Activated naive CD4-positive, alpha-beta T cell treated with anti-CD3 and anti-CD28 coated beads, Interleukin-2, amount 50 U/mL, for 72 hours (primary cell): ENCODE results near the gene CPPED1. TPM values are rescaled to one million over a fixed set of nuclear protein-coding genes. Genes with fewer than 3 reads are reported as not detected.

ENCODE experiments used
- ATAC-seq, 2 donors: fragments of 150-1000 bp; cut with Tn5 transposase; 2 replicates each; pipeline ENCODE4 v1.10.0; 2021; ENCODE audit warnings: mild to moderate bottlenecking in 2 of 2, moderate library complexity in 2 of 2
- DNase-seq, 2 donors: peaks; one replicate each; pipeline ENCODE4 v3.0.0; 2021 to 2022; ENCODE audit warnings: low spot score in 2 of 2
- H3K27ac Mint-ChIP-seq, 2 donors: one replicate each; pipeline ENCODE4 v1.8.0; 2022; ENCODE audit warnings: mild to moderate bottlenecking in 2 of 2, mixed read lengths in 2 of 2
- H3K36me3 Mint-ChIP-seq, 2 donors: one replicate each; pipeline ENCODE4 v1.8.0; 2022; ENCODE audit warnings: mixed read lengths in 2 of 2
- H3K9me3 Mint-ChIP-seq, 2 donors: one replicate each; pipeline ENCODE4 v1.8.0; 2022; ENCODE audit warnings: mixed read lengths in 2 of 2
- total RNA-seq, 2 donors: library from RNA; stranded (reverse); gene quantifications; one replicate each; pipeline ENCODE4 v1.2.3, GENCODE V29; 2022

The CPPED1 gene
- total RNA-seq, 2 donors from 2014 or later = 11.6 to 16.4 TPM

DNA sequence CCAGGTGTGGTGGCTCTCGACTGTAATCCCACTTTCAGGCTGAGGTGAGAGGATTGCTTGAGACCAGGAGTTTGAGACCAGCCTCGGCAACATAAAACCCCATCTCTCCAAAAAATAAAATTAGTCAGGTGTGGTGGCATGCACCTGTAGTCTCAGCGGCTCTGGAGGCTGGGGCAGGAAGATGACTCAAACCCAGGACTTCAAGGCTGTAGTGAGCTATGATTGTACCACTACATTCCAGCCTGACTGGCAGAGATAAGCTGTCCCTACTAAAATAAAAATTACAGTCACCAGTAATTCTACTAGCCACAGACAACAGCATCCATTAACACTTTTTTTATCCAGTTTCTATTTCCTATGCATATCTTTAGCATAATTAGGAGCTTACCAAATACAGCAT is 176.3 kb downstream of the CPPED1 start:
- ATAC-seq (peak; percentile 58 to 89), DNase-seq (no peak)
- H3K9me3 Mint-ChIP-seq = no peaks in the 10 kb centered on the region
- H3K36me3 Mint-ChIP-seq = no peaks in the 10 kb centered on the region
- peak overlapping the region in 1 of 2 donors; percentile 46 for H3K27ac Mint-ChIP-seq

DNA sequence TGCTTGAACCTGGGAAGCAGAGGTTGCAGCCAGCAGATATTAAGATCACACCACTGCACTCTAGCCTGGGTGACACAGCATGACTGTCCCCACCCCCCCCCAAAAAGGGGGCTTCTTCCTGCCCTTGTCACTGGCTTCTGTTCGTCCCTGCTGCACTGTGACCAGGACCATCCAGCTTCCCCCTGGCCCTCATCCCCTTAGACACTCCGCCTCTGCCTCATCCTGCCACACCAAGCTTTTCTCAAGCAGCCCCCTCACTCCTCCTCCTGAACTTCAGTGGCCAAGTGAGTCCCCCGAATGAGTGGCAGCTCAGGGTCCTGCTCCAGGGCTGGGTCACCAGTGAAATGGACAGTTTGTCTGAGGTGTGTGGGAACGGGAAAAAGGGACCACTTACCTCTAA is 177.3 kb downstream of the CPPED1 start:
- no peak for DNase-seq
- Mint-ChIP-seq H3K9me3 (peaks cover 0 to 2% of the 10 kb centered on the region in 2 donors), H3K27ac (no peak overlapping the region), H3K36me3 (no peaks in the 10 kb centered on the region)
- ATAC-seq = no peak

DNA sequence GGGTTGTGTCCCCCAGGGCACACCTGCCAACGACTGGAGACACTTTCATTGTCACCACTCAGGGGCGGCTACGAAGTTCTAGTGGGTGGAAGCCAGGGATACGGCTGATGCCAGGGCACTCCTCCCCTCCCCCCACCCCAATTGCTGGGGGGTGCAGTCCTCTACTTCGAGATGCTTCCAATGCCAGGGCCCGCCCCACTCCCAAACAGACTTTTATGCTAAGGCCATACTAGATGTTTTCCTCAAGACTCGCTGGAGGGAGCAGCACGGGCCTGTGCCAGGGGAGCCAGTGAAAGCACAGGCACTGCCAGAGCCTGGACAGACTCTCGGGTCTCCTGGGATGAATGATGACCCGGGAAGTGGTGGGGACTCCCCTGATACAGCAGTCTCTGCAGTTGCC is 178.0 kb downstream of the CPPED1 start:
- no peak for ATAC-seq
- H3K36me3 Mint-ChIP-seq = no peaks in the 10 kb centered on the region

DNA sequence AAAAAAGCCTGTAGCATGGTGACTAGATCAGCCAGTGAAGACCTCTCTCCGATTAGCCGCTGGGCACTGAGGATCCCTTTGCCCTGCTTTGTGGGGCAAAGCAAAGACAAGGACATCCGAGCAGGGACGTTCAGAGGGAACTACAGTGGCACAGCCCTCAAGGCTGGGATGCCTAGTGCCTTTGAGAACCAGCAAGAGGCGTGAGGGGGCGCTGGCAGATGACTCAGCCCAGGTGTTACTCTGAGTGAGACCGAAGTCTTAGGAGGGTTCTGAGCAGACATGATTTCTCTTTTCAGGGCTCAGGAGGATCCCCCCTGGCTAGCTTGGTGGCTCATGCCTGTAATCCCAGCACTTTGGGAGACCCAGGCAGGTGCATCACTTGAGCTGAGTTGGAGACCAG is 178.6 kb downstream of the CPPED1 start:
- Mint-ChIP-seq H3K9me3 (peaks cover 0 to 5% of the 10 kb centered on the region in 2 donors), H3K27ac (peak overlapping the region in 1 of 2 donors; percentile 44), H3K36me3 (no peaks in the 10 kb centered on the region)
- ATAC-seq = peak; percentile 52 to 63
- DNase-seq = peak in 1 of 2 donors; percentile 12

More for the DNA sequence above, 178.0 kb downstream of the CPPED1 start:
- DNase-seq = no peak
- Mint-ChIP-seq H3K27ac (no peak overlapping the region), H3K9me3 (peaks cover 0 to 5% of the 10 kb centered on the region in 2 donors)

DNA sequence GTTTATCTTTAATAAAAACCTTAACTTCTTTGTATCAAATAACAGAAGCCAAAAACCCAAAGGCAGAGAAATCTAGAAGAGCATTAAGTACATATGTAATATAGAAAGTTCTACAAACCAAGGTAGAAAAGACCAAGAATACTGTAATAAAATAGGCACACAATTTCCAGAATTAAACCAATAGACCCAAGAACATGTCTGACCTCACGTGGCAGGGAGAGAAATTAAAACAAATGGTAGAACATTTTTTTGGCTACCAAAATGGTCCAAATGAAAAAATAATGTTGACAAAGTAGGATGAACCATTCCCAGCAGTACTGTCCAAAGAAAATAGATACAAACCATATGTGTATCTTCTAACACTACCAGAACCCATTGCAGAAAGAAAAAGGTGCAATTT is 183.5 kb downstream of the CPPED1 start:
- DNase-seq = no peak
- no peak for ATAC-seq
- peaks cover 0 to 5% of the 10 kb centered on the region in 2 donors for H3K9me3 Mint-ChIP-seq
- H3K27ac Mint-ChIP-seq = peak overlapping the region in 1 of 2 donors; percentile 58
- H3K36me3 Mint-ChIP-seq = no peaks in the 10 kb centered on the region

DNA sequence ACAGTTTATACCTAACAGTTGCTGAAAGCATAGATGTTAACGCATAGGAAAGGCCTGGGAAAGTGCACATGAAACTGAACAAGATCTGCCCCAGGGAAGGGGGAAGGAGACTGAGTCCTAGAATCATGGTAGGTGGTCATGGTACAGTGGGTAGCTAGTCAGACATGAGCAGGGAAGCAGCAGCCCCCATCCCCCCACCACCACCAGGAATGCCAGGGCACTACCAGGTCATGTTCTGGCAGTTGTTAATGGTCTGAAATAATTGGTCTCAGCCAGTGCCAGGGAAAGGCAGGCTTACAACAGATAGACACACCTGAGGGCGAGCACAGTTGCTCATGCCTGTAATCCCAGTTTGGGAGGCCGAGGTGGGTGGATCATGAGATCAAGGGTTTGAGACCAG is 185.2 kb downstream of the CPPED1 start:
- DNase-seq (no peak), ATAC-seq (no peak)
- Mint-ChIP-seq H3K36me3 (no peaks in the 10 kb centered on the region), H3K27ac (peak overlapping the region in 1 of 2 donors; percentile 49), H3K9me3 (peaks cover 0 to 5% of the 10 kb centered on the region in 2 donors)

DNA sequence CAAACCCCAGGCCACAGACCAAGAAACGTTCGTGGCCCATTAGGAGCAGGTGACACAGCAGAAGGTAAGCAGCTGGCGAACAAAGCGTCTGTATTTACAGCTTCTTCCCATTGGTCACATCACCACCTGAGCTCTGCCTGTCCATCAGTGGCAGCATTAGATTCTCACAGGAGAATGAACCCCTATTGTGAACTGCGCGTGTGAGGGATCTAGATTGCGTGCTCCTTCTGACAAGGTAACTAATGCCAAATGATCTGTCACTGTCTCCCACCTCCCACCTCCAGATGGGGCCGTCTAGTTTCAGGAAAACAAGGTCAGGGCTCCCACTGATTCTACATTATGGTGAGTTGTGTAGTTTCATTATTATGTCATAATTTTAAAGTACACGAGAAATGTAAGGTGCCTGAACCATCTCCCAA is 186.3 kb downstream of the CPPED1 start:
- peaks cover 3 to 5% of the 10 kb centered on the region in 2 donors for H3K9me3 Mint-ChIP-seq
- ATAC-seq = peak; percentile 5 to 40
- H3K27ac Mint-ChIP-seq = peak overlapping the region; percentile 5 to 49
- peak in 1 of 2 donors; percentile 17 for DNase-seq
- no peaks in the 10 kb centered on the region for H3K36me3 Mint-ChIP-seq

DNA sequence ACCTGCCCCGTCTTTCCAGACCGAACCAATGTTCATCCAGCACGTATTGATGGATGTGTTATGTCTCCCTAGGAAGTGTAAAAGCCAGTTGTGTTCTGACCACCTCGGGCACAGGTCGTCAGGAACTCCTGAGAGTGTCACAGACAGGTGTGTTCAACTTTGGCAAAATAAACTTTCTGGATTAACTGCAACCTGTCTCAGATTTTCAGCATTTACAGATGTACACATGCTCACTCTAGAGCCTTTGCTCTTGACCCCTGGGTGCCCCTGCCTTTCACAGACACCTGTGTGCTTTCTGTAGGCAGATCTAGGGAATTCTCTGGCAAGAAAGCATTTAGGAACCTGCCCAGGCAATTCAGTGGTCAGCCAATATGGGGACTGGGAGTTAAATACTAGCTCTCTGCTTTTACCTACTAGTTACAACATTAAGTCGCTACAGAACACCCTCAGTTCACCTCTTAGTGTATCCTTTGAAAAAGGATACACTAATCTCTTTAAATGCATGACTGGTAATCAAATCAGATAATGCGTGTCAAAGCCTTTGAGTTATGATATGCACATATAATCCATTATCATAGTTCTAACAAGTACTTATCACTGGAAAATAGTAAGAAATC is 188.9 kb downstream of the CPPED1 start:
- Mint-ChIP-seq H3K9me3 (peaks cover 3 to 4% of the 10 kb centered on the region in 2 donors), H3K36me3 (no peaks in the 10 kb centered on the region), H3K27ac (peak overlapping the region in 1 of 2 donors; percentile 93)
- ATAC-seq = no peak
- DNase-seq = no peak

DNA sequence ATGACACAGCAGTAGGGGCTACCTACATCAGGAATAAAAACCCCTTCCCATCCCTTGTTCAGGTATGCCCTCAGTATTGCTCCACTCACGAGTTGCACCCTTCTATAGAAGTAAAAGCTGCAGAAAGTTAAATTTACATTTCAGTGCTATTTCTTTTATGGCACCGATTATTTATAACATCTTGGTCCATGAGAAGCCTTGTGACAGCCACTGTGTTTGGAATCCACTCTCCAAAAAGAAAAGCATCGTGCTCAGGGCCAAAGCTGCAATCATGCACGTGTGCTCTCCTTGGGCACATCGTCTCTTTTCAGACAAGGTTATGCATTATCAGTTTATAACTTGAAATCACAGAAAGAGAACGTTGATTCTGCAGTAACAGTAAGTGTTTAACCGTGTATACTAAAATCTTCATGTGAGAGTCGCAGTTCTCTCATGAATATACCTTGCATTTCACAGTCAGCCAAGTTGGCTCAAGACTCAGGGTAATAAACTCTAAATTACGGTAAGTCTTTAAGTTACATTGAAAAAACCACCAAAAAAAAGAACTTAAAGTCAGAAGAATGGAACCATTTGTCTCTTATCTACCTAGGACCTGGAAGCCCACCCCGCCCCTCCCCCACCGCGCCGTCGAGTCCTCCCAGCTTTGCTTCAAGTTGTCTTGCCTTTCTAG is 189.6 kb downstream of the CPPED1 start:
- H3K27ac Mint-ChIP-seq = peak overlapping the region; percentile 18 to 93
- no peaks in the 10 kb centered on the region for H3K36me3 Mint-ChIP-seq
- DNase-seq = no peak
- no peak for ATAC-seq
- H3K9me3 Mint-ChIP-seq = peaks cover 3 to 4% of the 10 kb centered on the region in 2 donors

DNA sequence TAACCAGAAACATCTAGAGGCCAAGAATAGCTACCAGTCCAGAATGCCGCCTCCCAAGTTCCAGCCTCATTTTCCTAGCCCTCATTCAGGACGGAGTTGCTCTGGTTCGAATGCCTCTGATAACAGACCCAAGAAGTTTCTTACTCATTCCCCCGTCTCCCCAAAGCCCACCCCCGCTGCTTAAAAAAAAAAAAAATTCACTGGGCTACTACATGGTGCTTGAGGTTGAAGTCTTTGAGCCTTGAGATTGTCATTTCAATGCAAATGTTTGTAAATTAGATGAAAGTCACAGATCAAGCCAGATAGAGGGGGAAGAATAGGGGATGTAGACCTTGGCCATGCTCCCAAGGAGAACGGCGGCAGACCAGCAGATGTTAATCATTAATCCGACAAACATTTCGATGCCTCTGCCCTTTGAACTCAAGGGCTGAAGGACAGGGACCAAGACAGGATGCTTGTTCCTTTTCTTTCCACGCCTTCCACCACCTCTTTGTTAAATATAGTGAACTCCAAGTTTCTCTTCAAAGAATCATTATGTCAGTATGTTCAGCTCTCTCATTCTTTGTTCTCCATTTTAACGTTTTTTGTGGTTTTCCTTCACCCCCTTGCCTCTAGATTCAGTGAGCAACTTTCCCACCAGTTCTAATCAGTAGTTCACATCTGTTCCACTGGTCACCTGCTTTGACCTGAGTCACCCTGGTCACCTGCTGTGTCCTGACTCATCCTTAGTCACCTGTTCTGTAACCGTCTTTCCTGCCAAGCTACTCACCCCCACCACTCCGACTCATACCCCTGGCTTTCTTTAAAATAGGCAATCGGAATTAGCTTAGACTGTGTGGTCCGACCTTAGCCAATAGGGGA is 190.3 kb downstream of the CPPED1 start:
- ATAC-seq (peak; percentile 84 to 88), DNase-seq (peak; percentile 53 to 84)
- H3K36me3 Mint-ChIP-seq = no peaks in the 10 kb centered on the region
- peaks cover 3 to 4% of the 10 kb centered on the region in 2 donors for H3K9me3 Mint-ChIP-seq
- H3K27ac Mint-ChIP-seq = peak overlapping the region; percentile 18 to 93

DNA sequence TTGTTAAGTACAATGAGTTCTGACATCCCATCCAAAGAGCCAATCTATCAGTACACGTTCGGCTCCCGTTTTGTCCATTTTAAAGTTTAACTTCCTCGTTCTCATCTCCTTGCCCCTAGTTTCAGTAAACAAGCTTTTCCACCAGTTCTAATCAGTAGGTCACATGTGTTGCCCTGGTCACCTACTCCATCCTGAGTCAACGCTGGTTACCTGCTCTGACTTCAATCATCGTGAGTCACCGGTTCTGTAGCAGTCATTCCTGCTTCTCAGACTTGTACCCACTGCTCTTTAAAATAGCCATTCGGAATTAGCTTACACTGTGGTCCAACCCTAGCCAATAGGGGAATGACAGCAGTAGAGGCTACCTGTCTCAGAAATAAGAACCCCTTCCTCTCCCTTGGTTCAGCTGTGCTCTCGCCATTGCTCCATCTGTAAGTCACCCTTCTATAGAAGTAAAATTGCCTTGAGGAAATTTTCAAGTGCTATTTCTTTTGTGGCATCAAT is 191.0 kb downstream of the CPPED1 start:
- DNase-seq (peak; percentile 18 to 60), ATAC-seq (peak; percentile 47 to 77)
- H3K36me3 Mint-ChIP-seq = peaks cover 6% of the 10 kb centered on the region in 2 donors
- H3K9me3 Mint-ChIP-seq = peaks cover 4 to 8% of the 10 kb centered on the region in 2 donors
- H3K27ac Mint-ChIP-seq = peak overlapping the region; percentile 18 to 93

DNA sequence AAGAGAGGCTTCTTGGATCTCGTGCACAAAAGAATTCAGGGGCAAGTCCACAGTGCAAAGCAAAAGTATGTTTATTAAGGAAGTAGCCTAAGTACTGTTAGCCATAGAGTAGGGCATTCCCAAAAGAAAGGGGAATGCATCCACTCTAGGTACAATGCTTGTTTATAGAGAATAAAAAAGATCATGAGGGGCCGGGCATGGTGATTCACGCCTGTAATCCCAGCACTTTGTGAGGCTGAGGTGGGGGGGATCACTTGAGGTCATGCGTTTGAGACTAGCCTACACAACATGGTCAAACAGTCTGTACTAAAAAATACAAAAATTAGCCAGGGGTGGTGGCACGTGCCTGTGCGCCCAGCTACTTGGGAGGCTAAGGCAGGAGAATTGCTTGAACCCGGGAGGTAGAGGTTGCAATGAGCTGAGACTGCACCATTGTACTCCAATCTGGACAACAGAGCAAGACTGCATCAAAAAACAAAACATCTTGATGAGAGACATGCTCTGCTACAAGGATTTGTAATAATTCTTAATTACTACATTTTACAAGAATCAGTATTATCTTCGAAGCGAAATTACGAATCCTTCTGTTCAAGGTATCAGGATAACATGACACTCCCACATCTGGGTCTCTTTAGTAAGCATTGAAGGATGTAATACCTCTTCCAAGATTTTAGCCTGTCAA is 191.6 kb downstream of the CPPED1 start:
- Mint-ChIP-seq H3K27ac (peak overlapping the region in 1 of 2 donors; percentile 93), H3K9me3 (peaks cover 4 to 9% of the 10 kb centered on the region in 2 donors), H3K36me3 (peaks cover 6 to 7% of the 10 kb centered on the region in 2 donors)
- DNase-seq (no peak), ATAC-seq (no peak)

DNA sequence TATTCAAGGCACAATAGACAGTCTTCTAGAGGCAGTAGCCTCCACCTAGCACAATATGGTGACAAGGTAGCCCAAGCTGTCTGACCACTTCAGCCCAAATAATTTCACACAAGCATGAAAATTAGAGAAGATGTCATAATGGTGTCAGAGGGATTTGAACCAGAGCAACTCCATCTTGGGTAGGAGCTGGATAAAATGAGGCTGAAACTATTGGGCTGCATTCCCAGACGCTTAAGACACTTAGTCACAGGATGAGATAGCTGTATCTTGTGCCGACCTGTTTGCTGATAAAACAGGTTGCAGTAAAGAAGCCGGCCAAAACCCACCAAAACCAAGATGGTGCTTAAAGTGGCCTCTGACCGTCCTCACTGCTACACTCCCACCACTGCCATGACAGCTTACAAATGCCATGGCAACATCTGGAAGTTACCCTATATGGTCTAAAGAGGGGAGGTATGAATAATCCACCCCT is 192.6 kb downstream of the CPPED1 start:
- no peak for ATAC-seq
- no peak for DNase-seq
- Mint-ChIP-seq H3K36me3 (peaks cover 10 to 16% of the 10 kb centered on the region in 2 donors), H3K27ac (no peak overlapping the region), H3K9me3 (peaks cover 12 to 18% of the 10 kb centered on the region in 2 donors)

DNA sequence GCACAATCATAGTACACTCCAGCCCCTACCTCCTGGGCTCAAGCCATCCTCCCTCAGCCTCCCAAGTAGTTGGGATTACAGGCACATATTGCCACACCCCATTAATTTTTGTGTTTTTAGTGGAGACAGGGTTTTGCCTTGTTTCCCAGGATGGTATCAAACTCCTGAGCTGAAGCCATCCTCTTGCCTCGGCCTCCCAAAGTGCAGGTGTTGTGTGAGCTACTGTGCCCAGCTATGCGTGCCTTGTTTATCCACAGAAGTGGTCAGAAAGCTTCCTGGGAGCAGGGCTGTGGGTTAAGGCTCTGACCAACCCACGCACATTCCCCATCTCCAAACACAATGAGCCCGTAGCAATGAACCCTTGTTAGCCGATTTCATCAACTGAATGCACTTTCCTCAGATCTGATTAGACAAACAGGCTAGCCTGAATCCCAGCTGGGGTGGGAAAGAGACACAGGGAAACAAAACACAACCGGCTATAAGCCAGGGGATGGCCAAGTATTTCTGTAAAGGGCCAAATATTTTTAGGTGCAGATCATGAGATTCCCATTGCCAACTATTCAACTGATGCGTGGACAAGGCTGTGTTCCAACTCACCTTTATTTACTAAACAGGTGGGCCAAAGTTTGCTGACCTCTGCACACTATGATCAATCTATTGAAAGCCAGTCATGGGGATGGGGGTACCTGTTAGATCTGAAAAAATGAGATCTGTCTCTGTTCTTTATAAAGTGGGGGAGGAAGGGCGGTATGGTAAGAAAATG is 193.6 kb downstream of the CPPED1 start:
- DNase-seq = no peak
- Mint-ChIP-seq H3K36me3 (peaks cover 16 to 17% of the 10 kb centered on the region in 2 donors), H3K9me3 (peaks cover 12 to 18% of the 10 kb centered on the region in 2 donors), H3K27ac (no peak overlapping the region)
- no peak for ATAC-seq
